SU-DHL-6 (cell line): ENCODE results near the gene FAM168B.

ENCODE experiments used
- H2AFZ ChIP-seq: fragments of 200-600 bp; sonication (generic); 2 replicates; pipeline ENCODE4 v1.6.1; 2014; ENCODE audit warnings: low read depth, mild to moderate bottlenecking, moderate library complexity, mixed read lengths, antibody characterized with exemption, low read length; ENCODE audit not compliant: severe bottlenecking
- H3F3A ChIP-seq: fragments of 200-600 bp; shearing (Covaris generic); 2 replicates; pipeline ENCODE4 v1.6.0; 2016; ENCODE audit warnings: antibody characterized with exemption, mild to moderate bottlenecking; ENCODE audit not compliant: insufficient read depth
- H3K27ac ChIP-seq: fragments of 200-600 bp; sonication (generic); 2 replicates; pipeline ENCODE4 v1.5.1; 2016; ENCODE audit warnings: low read depth, mild to moderate bottlenecking, low read length, moderate library complexity, mixed read lengths
- H3K27me3 ChIP-seq: fragments of 200-600 bp; sonication (generic), shearing (Covaris generic); 2 replicates; pipeline ENCODE4 v1.6.0; 2014; ENCODE audit warnings: mild to moderate bottlenecking, low read length
- H3K36me3 ChIP-seq: fragments of 200-600 bp; sonication (generic); 2 replicates; pipeline ENCODE4 v1.6.1; 2014; ENCODE audit warnings: mild to moderate bottlenecking, low read length, mixed read lengths
- H3K4me2 ChIP-seq: fragments of 300-600, 200-600 bp; shearing (Covaris generic), sonication (generic); 2 replicates; pipeline ENCODE4 v1.6.0; 2014; ENCODE audit warnings: low read length, low read depth, mild to moderate bottlenecking; ENCODE audit not compliant: poor library complexity, severe bottlenecking
- H3K4me3 ChIP-seq: fragments of 200-600 bp; sonication (generic); 2 replicates; pipeline ENCODE4 v1.5.1; 2014; ENCODE audit warnings: antibody characterized with exemption, low read length, mild to moderate bottlenecking, mixed read lengths; ENCODE audit not compliant: insufficient read depth, poor library complexity, severe bottlenecking
- H3K79me2 ChIP-seq: fragments of 200-600 bp; sonication (generic); 2 replicates; pipeline ENCODE4 v1.6.1; 2014; ENCODE audit warnings: mild to moderate bottlenecking, low read length, moderate library complexity; ENCODE audit not compliant: insufficient read depth
- H3K9ac ChIP-seq: fragments of 200-600 bp; sonication (generic); 2 replicates; pipeline ENCODE4 v1.7.0; 2014; ENCODE audit warnings: mild to moderate bottlenecking, low read length
- H3K9me2 ChIP-seq: fragments of 200-600 bp; sonication (generic); replicated peaks from 2 replicates; pipeline ENCODE4 v1.6.1; 2014; ENCODE audit warnings: low read length; ENCODE audit not compliant: insufficient read depth
- H3K9me3 ChIP-seq: fragments of 200-600 bp; sonication (generic); 2 replicates; pipeline ENCODE4 v1.6.1; 2014; ENCODE audit warnings: low read length, mixed read lengths; ENCODE audit not compliant: insufficient read depth
- H4K20me1 ChIP-seq: fragments of 200-600 bp; sonication (generic); 2 replicates; pipeline ENCODE4 v1.6.1; 2014; ENCODE audit warnings: low read depth, mild to moderate bottlenecking, antibody characterized with exemption, low read length, moderate library complexity, mixed read lengths
- EZH2phosphoT487 ChIP-seq: fragments of 200-600 bp; sonication (generic), shearing (Covaris generic); conservative IDR thresholded peaks from 2 replicates; pipeline ENCODE4 v1.6.1; 2018; ENCODE audit warnings: mild to moderate bottlenecking, antibody characterized with exemption, low read length, moderate library complexity, mixed read lengths
- TF ChIP-seq, protein P1 (sequence below): fragments of 200-600 bp; sonication (generic); IDR thresholded peaks from one replicate; pipeline ENCODE4 v1.5.1; 2017; ENCODE audit warnings: antibody characterized with exemption, mild to moderate bottlenecking, low read length, moderate library complexity; ENCODE audit not compliant: insufficient read depth, poor library complexity, severe bottlenecking

The FAM168B gene

DNA sequence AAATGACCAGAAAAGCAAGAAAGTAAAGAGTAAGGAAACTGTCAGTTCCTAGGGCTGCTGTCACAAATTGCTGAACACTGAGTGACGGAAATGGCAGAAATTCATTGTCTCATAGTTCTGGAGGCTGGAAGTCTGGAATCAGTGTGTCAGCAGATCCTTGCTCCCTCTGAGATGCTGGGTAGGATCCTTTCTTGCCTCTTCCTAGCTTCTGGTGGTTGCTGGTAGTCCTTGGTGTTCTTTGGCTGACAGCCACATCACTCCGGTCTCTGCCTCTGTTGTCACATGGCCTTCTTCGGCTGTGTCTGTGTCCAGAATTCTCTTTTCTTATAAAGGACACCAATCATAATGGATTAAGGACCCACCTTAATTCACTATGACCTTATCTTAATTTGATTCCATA is 33.8 kb upstream of the FAM168B start:
- no peak overlapping the region for H3K9ac ChIP-seq
- H3K36me3 ChIP-seq: peaks cover 14% of the 10 kb centered on the region
- no peak overlapping the region for H2AFZ ChIP-seq
- no peaks in the 10 kb centered on the region for H4K20me1 ChIP-seq
- TF ChIP-seq, protein P1, sequence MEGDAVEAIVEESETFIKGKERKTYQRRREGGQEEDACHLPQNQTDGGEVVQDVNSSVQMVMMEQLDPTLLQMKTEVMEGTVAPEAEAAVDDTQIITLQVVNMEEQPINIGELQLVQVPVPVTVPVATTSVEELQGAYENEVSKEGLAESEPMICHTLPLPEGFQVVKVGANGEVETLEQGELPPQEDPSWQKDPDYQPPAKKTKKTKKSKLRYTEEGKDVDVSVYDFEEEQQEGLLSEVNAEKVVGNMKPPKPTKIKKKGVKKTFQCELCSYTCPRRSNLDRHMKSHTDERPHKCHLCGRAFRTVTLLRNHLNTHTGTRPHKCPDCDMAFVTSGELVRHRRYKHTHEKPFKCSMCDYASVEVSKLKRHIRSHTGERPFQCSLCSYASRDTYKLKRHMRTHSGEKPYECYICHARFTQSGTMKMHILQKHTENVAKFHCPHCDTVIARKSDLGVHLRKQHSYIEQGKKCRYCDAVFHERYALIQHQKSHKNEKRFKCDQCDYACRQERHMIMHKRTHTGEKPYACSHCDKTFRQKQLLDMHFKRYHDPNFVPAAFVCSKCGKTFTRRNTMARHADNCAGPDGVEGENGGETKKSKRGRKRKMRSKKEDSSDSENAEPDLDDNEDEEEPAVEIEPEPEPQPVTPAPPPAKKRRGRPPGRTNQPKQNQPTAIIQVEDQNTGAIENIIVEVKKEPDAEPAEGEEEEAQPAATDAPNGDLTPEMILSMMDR: no peak
- TF ChIP-seq EZH2phosphoT487: no peak
- no peaks in the 10 kb centered on the region for H3F3A ChIP-seq
- no peaks in the 10 kb centered on the region for H3K9me3 ChIP-seq
- no peaks in the 10 kb centered on the region; the same call in 1 of the 2 replicates for H3K79me2 ChIP-seq
- H3K9me2 ChIP-seq: no peaks in the 10 kb centered on the region
- H3K27me3 ChIP-seq: no peaks in the 10 kb centered on the region
- no peak overlapping the region for H3K27ac ChIP-seq
- H3K4me2 ChIP-seq: no peak overlapping the region
- H3K4me3 ChIP-seq: no peak overlapping the region

DNA sequence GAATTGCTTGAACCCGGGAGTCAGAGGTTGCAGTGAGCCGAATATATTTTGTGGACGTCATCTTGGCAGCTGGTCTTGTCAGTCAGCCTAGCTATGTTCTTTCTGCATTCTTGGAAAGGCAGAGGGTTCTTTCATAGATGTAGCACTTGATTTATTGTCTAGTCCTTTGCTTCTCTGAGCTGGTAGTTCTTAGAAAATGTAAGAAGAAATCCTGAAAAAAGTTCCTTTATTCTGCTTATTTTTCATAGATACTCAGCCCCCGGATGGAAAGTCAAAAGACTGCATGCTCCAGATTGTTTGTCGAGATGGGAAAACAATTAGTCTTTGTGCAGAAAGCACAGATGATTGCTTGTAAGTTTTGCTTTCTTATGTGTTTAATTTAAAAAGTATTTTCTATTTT is 33.2 kb upstream of the FAM168B start:
- H3K4me3 ChIP-seq: no peak overlapping the region
- no peak overlapping the region for H3K4me2 ChIP-seq
- TF ChIP-seq EZH2phosphoT487: no peak
- TF ChIP-seq, protein P1: no peak
- H4K20me1 ChIP-seq: no peaks in the 10 kb centered on the region
- H3K27me3 ChIP-seq: no peaks in the 10 kb centered on the region
- peaks cover 14% of the 10 kb centered on the region for H3K36me3 ChIP-seq
- H3K9me2 ChIP-seq: no peaks in the 10 kb centered on the region
- no peaks in the 10 kb centered on the region for H3K9me3 ChIP-seq
- H3F3A ChIP-seq: no peaks in the 10 kb centered on the region
- no peak overlapping the region for H3K9ac ChIP-seq
- no peak overlapping the region for H2AFZ ChIP-seq
- H3K27ac ChIP-seq: no peak overlapping the region
- no peaks in the 10 kb centered on the region; the same call in 1 of the 2 replicates for H3K79me2 ChIP-seq

DNA sequence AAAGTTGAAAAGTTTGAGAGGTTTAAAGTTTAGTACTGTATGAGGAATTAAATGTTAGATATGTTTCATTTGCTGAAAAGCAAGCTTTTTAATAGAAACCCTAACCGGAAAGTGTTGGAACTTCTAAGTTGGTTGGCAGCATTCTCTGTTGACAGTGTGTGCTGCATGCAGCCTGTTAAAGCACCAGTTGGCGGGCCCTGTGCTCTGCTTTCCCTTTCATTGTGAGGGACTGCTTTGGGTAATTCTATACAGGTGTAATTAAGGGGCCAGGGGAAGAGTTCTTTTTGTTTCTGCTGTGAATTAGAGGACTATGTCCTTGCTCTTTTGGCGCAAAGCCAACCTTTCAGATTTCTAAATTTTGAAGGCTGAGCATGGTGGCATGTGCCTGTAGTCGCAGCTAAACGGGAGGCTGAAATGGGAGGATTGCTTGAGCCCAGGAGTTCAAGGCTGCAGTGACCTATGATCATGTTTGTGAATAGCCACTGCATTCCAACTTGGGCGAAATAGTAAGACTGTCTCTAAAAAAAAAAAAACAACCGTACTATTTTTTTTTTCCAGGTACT is 32.0 kb upstream of the FAM168B start:
- H3K36me3 ChIP-seq: peaks cover 14% of the 10 kb centered on the region
- no peak overlapping the region for H3K4me2 ChIP-seq
- H3K9me3 ChIP-seq: no peaks in the 10 kb centered on the region
- no peak overlapping the region for H2AFZ ChIP-seq
- no peaks in the 10 kb centered on the region for H3K9me2 ChIP-seq
- H3K9ac ChIP-seq: no peak overlapping the region
- TF ChIP-seq EZH2phosphoT487: no peak
- TF ChIP-seq, protein P1: no peak
- H3F3A ChIP-seq: no peaks in the 10 kb centered on the region
- no peak overlapping the region for H3K27ac ChIP-seq
- H3K79me2 ChIP-seq: peaks cover 6% of the 10 kb centered on the region
- no peaks in the 10 kb centered on the region for H4K20me1 ChIP-seq
- no peak overlapping the region for H3K4me3 ChIP-seq
- H3K27me3 ChIP-seq: no peaks in the 10 kb centered on the region
